Measurements from ENCODE around the gene DYNC2H1.

Gene DYNC2H1

DNA sequence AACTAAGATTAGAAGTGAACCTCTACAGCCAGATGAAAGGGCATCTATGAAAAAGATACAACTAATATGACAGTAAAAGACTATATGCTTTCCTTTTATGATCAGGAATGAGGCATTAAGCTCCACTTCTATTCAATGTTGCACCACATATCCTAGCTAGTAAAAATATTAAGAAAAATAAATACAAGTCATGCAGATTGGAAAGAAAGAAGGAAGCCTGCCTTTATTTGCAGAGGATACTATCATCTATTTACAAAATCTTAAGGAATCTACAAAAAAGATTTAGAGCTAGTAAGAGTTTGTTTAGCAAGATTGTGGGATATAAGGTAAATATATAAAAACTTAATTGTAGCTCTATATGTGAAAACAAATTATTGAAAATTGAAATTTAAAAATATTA is 308.8 kb downstream of the DYNC2H1 start:
- TF ChIP-seq, protein P1, sequence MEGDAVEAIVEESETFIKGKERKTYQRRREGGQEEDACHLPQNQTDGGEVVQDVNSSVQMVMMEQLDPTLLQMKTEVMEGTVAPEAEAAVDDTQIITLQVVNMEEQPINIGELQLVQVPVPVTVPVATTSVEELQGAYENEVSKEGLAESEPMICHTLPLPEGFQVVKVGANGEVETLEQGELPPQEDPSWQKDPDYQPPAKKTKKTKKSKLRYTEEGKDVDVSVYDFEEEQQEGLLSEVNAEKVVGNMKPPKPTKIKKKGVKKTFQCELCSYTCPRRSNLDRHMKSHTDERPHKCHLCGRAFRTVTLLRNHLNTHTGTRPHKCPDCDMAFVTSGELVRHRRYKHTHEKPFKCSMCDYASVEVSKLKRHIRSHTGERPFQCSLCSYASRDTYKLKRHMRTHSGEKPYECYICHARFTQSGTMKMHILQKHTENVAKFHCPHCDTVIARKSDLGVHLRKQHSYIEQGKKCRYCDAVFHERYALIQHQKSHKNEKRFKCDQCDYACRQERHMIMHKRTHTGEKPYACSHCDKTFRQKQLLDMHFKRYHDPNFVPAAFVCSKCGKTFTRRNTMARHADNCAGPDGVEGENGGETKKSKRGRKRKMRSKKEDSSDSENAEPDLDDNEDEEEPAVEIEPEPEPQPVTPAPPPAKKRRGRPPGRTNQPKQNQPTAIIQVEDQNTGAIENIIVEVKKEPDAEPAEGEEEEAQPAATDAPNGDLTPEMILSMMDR (conservative IDR thresholded peaks at IDR 0.05; ENCODE audit: control insufficient read depth, insufficient read depth, low read depth, low read length): no peak
- H3K4me3 ChIP-seq (ENCODE audit: control insufficient read depth, low read depth, low read length): no peak overlapping the region
- DNase-seq (ENCODE audit: low read depth): no peak

DNA sequence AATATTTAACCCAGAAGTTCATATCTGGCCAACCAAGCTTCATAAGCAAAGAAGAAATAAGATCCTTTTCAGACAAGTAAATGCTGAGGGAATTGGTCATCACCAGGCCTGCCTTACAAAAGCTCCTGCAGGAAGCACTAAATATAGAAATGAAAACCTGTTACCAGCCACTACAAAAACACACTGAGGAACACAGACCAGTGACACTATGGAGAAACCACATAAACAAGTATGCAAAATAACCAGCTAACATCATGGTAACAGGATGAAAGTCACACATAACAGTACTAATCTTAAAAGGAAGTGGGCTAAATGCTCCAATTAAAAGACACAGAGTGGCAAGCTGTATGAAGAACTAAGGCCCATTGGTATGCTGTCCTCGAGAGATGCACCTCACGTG is 311.4 kb downstream of the DYNC2H1 start:
- peak; percentile 28 for DNase-seq (ENCODE audit: low read depth)
- no peak overlapping the region for H3K4me3 ChIP-seq (ENCODE audit: control insufficient read depth, low read depth, low read length)
- TF ChIP-seq, protein P1 (conservative IDR thresholded peaks at IDR 0.05; ENCODE audit: control insufficient read depth, insufficient read depth, low read depth, low read length): no peak

DNA sequence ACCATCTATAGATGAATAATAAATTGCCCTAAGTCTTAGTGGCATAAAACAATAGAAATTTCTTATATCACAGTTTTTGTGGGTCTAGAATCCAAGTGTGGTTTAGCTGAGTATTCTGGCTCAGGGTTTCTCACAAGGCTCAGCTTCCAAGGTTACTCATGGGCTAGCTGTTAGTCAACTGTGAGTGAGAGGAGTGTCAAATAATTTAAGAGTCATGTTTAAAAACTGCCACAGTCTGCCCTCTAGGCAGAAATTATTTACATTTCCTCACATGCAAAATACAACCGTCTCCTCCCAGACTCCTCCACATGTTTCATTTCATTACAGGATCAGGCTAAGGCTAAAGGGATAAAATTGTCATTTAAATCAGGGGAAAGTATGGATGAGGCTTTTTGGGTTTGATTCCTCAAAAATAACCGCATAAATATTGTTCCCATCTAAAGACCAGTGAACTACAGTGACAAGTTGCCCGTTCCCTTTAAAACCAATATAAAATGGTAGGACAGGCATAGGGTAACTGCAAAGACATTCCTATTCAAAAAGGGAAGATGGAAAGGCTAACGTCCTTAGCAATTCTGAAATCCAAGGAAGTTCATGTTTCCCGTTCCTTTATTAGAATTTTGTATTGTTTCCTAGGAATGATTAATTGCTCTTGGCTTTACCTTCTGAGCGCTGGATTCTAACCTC is 324.3 kb downstream of the DYNC2H1 start:
- no peak overlapping the region for H3K4me3 ChIP-seq (ENCODE audit: control insufficient read depth, low read depth, low read length)
- peak; percentile 86 for DNase-seq (ENCODE audit: low read depth)
- TF ChIP-seq, protein P1 (conservative IDR thresholded peaks at IDR 0.05; ENCODE audit: control insufficient read depth, insufficient read depth, low read depth, low read length): peak; percentile 2

DNA sequence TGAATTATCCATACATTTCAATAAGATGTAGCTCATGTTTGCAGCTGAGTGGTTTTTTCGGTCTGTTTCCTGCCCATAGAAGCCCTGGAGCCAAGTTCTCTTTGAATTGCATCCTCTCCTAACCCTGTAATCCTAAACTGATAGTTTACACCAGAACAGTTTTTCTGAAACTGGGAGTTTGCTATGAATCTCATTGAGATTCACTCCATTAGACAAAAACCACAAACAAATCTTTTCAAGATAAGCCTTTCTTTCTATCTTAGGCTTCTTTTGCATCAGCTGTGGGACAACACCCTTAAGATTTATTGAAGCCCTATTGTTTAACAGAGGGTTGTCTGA is 324.8 kb downstream of the DYNC2H1 start:
- TF ChIP-seq, protein P1 (conservative IDR thresholded peaks at IDR 0.05; ENCODE audit: control insufficient read depth, insufficient read depth, low read depth, low read length): no peak
- no peak overlapping the region for H3K4me3 ChIP-seq (ENCODE audit: control insufficient read depth, low read depth, low read length)
- no peak for DNase-seq (ENCODE audit: low read depth)

DNA sequence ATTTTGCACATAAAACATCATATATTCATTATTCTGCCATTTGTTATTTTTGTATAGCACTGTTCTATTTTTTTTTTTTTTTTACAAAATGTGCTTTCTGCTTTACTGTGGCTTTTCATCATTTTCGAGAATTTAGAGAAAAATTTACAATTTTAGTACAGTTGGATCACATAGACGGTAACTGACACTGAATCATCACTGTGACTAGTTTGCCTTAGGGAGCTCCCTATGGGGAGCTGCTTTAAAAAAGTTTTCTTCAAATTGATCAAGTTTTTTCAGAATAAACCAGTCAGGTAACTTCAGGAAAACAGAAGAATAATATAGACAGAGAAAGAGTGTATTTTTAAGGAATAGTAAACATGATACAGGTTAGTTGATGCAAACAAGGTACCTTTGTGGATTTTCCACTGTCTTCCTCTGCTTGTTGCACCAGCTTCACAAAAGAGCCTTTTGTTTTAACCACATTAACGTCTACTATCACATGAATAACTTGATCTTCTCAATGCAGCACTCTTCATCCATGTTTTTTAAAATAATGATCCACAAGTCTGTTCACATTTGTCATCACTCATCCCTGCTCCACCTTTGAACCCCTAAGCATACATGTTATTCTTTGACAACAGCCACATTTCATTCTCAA is 327.0 kb downstream of the DYNC2H1 start:
- TF ChIP-seq, protein P1 (conservative IDR thresholded peaks at IDR 0.05; ENCODE audit: control insufficient read depth, insufficient read depth, low read depth, low read length): no peak
- no peak for DNase-seq (ENCODE audit: low read depth)
- no peak overlapping the region for H3K4me3 ChIP-seq (ENCODE audit: control insufficient read depth, low read depth, low read length)

DNA sequence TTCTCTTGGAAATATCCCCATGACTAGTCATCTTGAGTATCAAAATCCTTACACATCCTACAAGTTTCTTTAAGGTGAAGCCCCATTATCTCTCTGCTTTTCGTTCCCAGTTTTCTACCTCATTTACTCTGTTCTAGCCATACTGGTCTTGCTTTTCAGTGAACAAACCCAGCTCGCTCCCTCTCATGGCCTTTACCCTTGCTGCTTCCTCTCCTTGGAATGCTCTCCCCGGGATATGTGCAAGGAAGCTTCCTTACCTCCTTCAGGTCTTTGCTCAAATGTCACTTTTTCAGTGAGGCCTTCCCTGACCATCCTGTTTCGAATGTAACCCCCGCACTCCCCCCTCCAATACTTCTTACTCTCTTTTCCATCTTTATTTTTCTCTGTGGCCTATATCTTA is 331.8 kb downstream of the DYNC2H1 start:
- TF ChIP-seq, protein P1 (conservative IDR thresholded peaks at IDR 0.05; ENCODE audit: control insufficient read depth, insufficient read depth, low read depth, low read length): no peak
- H3K4me3 ChIP-seq (ENCODE audit: control insufficient read depth, low read depth, low read length): no peak overlapping the region

More for the DNA sequence above, 331.8 kb downstream of the DYNC2H1 start:
- DNase-seq (ENCODE audit: low read depth): no peak
